Vagina (tissue), 2 donors: ENCODE results near the gene GRIN2A. TPM values are rescaled to one million over a fixed set of nuclear protein-coding genes. Genes with fewer than 3 reads are reported as not detected.

ENCODE experiments used
- DNase-seq, 2 donors: peaks; one replicate each; pipeline ENCODE4 v3.0.0-alpha.2; 2017; ENCODE audit errors: extremely low spot score in 2 of 2
- H3K27ac ChIP-seq: fragments of 200-600 bp; sonication (generic); one replicate; pipeline ENCODE4 v1.5.1; 2019
- H3K27me3 ChIP-seq: fragments of 200-600 bp; sonication (generic); one replicate; pipeline ENCODE4 v1.5.1; 2019
- H3K36me3 ChIP-seq, 2 donors: fragments of 200-600 bp; sonication (generic); one replicate each; pipeline ENCODE4 v1.5.1; 2017 to 2019
- H3K4me1 ChIP-seq: fragments of 200-600 bp; sonication (generic); one replicate; pipeline ENCODE4 v1.5.1; 2019
- H3K4me3 ChIP-seq, 2 donors: fragments of 200-600 bp; sonication (generic); 1 replicate in 1 of 2; 2 replicates in 1 of 2; pipeline ENCODE4 v1.5.1; 2016 to 2019
- H3K9me3 ChIP-seq: fragments of 200-600 bp; sonication (generic); one replicate; pipeline ENCODE4 v1.5.1; 2019
- CTCF ChIP-seq, 3 experiments: fragments of 450-650 bp in 2 of 3; fragments of 200-600 bp in 1 of 3; sonication (generic) in 1 of 3; IDR thresholded peaks; one replicate each; pipeline ENCODE4 v1.5.1; 2017 to 2019; ENCODE audit warnings: antibody characterized with exemption in 3 of 3, mild to moderate bottlenecking in 2 of 3, moderate library complexity in 2 of 3
- POLR2A ChIP-seq, 2 donors: fragments of 450-650 bp; IDR thresholded peaks; one replicate each; pipeline ENCODE4 v1.6.1; 2017; ENCODE audit warnings: antibody characterized with exemption in 2 of 2, mild to moderate bottlenecking in 2 of 2, moderate library complexity in 2 of 2
- POLR2AphosphoS5 ChIP-seq, 2 donors: sonication (generic); formaldehyde crosslinking; IDR thresholded peaks; one replicate each; pipeline ENCODE4 v1.9.0; 2017; ENCODE audit warnings: antibody characterized with exemption in 2 of 2, mild to moderate bottlenecking in 2 of 2, low read depth in 1 of 2; ENCODE audit not compliant: insufficient read depth in 1 of 2
- intact Hi-C: fragments of 100-400 bp; cut with DNase I; formaldehyde crosslinking; loops from one replicate; pipeline ENCODE4 v1.15.1; 2023
- total RNA-seq: library from RNA; depleted of rRNA; stranded (reverse); fragments of >200 nt; gene quantifications from one replicate; pipeline ENCODE4 v1.2.3, GENCODE V29; 2016

GRIN2A gene
- total RNA-seq, 1 donor from 2014 or later, result 1.5 TPM

GRCh38 chr16:9970244-9970643 lies 212.0 kb downstream of the GRIN2A start:
- intact Hi-C loops, result no loop called here
- DNase-seq, result no peak
- Histone ChIP-seq H3K36me3 (no peaks in the 10 kb centered on the region), H3K9me3 (no peaks in the 10 kb centered on the region), H3K27me3 (no peaks in the 10 kb centered on the region), H3K27ac (no peak overlapping the region), H3K4me3 (no peak overlapping the region), H3K4me1 (no peaks in the 10 kb centered on the region)
- TF ChIP-seq POLR2A (IDR thresholded peaks at IDR 0.05), result no peak
- no peak for TF ChIP-seq POLR2AphosphoS5 (IDR thresholded peaks at IDR 0.05; ENCODE audit: insufficient read depth in 1 of 2, low read depth in 1 of 2)
- TF ChIP-seq CTCF (IDR thresholded peaks at IDR 0.05), result no peak

GRCh38 chr16:9969580-9969979 lies 212.6 kb downstream of the GRIN2A start:
- H3K27me3 ChIP-seq, result no peaks in the 10 kb centered on the region
- no peak overlapping the region for H3K4me3 ChIP-seq
- TF ChIP-seq POLR2A (IDR thresholded peaks at IDR 0.05) (no peak), CTCF (IDR thresholded peaks at IDR 0.05) (no peak), POLR2AphosphoS5 (IDR thresholded peaks at IDR 0.05; ENCODE audit: insufficient read depth in 1 of 2, low read depth in 1 of 2) (no peak)
- DNase-seq, result no peak
- no peaks in the 10 kb centered on the region for H3K4me1 ChIP-seq
- H3K27ac ChIP-seq, result no peak overlapping the region
- H3K36me3 ChIP-seq, result no peaks in the 10 kb centered on the region
- H3K9me3 ChIP-seq, result no peaks in the 10 kb centered on the region
- intact Hi-C loops, result no loop called here

GRCh38 chr16:9966569-9967157 lies 215.6 kb downstream of the GRIN2A start:
- intact Hi-C loops, result no loop called here
- no peak for DNase-seq
- Histone ChIP-seq H3K4me3 (no peak overlapping the region), H3K4me1 (no peaks in the 10 kb centered on the region), H3K36me3 (no peaks in the 10 kb centered on the region), H3K27ac (no peak overlapping the region), H3K9me3 (no peaks in the 10 kb centered on the region), H3K27me3 (no peaks in the 10 kb centered on the region)
- no peak for TF ChIP-seq POLR2A (IDR thresholded peaks at IDR 0.05)
- TF ChIP-seq POLR2AphosphoS5 (IDR thresholded peaks at IDR 0.05; ENCODE audit: insufficient read depth in 1 of 2, low read depth in 1 of 2), result no peak
- TF ChIP-seq CTCF (IDR thresholded peaks at IDR 0.05), result no peak

GRCh38 chr16:9965079-9965478 lies 217.1 kb downstream of the GRIN2A start:
- H3K9me3 ChIP-seq, result no peaks in the 10 kb centered on the region
- H3K4me1 ChIP-seq, result no peaks in the 10 kb centered on the region
- no peak for TF ChIP-seq CTCF (IDR thresholded peaks at IDR 0.05)
- intact Hi-C loops, result no loop called here
- no peak overlapping the region for H3K27ac ChIP-seq
- no peaks in the 10 kb centered on the region for H3K27me3 ChIP-seq
- H3K36me3 ChIP-seq, result no peaks in the 10 kb centered on the region
- no peak for DNase-seq
- H3K4me3 ChIP-seq, result no peak overlapping the region

GRCh38 chr16:9964426-9964825 lies 217.8 kb downstream of the GRIN2A start:
- H3K4me3 ChIP-seq, result no peak overlapping the region
- H3K9me3 ChIP-seq, result no peaks in the 10 kb centered on the region
- TF ChIP-seq POLR2AphosphoS5 (IDR thresholded peaks at IDR 0.05; ENCODE audit: insufficient read depth in 1 of 2, low read depth in 1 of 2) (no peak), POLR2A (IDR thresholded peaks at IDR 0.05) (no peak), CTCF (IDR thresholded peaks at IDR 0.05) (no peak)
- no peaks in the 10 kb centered on the region for H3K27me3 ChIP-seq
- H3K4me1 ChIP-seq, result no peaks in the 10 kb centered on the region
- H3K36me3 ChIP-seq, result no peaks in the 10 kb centered on the region
- no peak for DNase-seq
- H3K27ac ChIP-seq, result no peak overlapping the region
- intact Hi-C loops, result no loop called here
